ENCODE results near the gene ECT2L.
A peak's percentile ranks its signal among the peaks of the same experiment; 100 is the strongest.
"Not testable (repeated sequence)": the region's sequence is repeated elsewhere in the genome, so short reads cannot be mapped to it uniquely, and the experiment has no call there.

The ECT2L gene

GRCh38 chr6:138896104-138896756 is 100.3 kb downstream of the ECT2L start:
- in situ Hi-C loops (cut with HindIII; ENCODE audit: low pct_ligation_motif_present, low pct_unique_long_range_greater_than_20kb, low sequenced_read_pairs): no loop called here

GRCh38 chr6:138897031-138897430 is 101.1 kb downstream of the ECT2L start:
- DNase-seq: no peak
- in situ Hi-C loops (cut with HindIII; ENCODE audit: low pct_ligation_motif_present, low pct_unique_long_range_greater_than_20kb, low sequenced_read_pairs): no loop called here

More at GRCh38 chr6:138896104-138896756, 100.3 kb downstream of the ECT2L start:
- no peak for DNase-seq

- no peak for DNase-seq
- in situ Hi-C loops (cut with HindIII; ENCODE audit: low pct_ligation_motif_present, low pct_unique_long_range_greater_than_20kb, low sequenced_read_pairs): no loop called here
Measured at GRCh38 chr6:138907167-138907566, 111.3 kb downstream of the ECT2L start.

GRCh38 chr6:138909511-138909910 is 113.6 kb downstream of the ECT2L start:
- in situ Hi-C loops (cut with HindIII; ENCODE audit: low pct_ligation_motif_present, low pct_unique_long_range_greater_than_20kb, low sequenced_read_pairs): no loop called here
- DNase-seq: no peak

- in situ Hi-C loops (cut with HindIII; ENCODE audit: low pct_ligation_motif_present, low pct_unique_long_range_greater_than_20kb, low sequenced_read_pairs): no loop called here
- DNase-seq: no peak
Measured at GRCh38 chr6:138909975-138910374, 114.1 kb downstream of the ECT2L start.

GRCh38 chr6:138912308-138912707 is 116.4 kb downstream of the ECT2L start:
- in situ Hi-C loops (cut with HindIII; ENCODE audit: low pct_ligation_motif_present, low pct_unique_long_range_greater_than_20kb, low sequenced_read_pairs): no loop called here
- DNase-seq: no peak

- no peak for DNase-seq
- in situ Hi-C loops (cut with HindIII; ENCODE audit: low pct_ligation_motif_present, low pct_unique_long_range_greater_than_20kb, low sequenced_read_pairs): no loop called here
Measured at GRCh38 chr6:138914701-138915100, 118.8 kb downstream of the ECT2L start.

GRCh38 chr6:138920906-138921305 is 125.0 kb downstream of the ECT2L start:
- DNase-seq: no peak
- in situ Hi-C loops (cut with HindIII; ENCODE audit: low pct_ligation_motif_present, low pct_unique_long_range_greater_than_20kb, low sequenced_read_pairs): no loop called here

- in situ Hi-C loops (cut with HindIII; ENCODE audit: low pct_ligation_motif_present, low pct_unique_long_range_greater_than_20kb, low sequenced_read_pairs): no loop called here
- DNase-seq: no peak
Measured at GRCh38 chr6:138923561-138923960, 127.7 kb downstream of the ECT2L start.

GRCh38 chr6:138925806-138926205 is 129.9 kb downstream of the ECT2L start:
- no peak for DNase-seq
- in situ Hi-C loops (cut with HindIII; ENCODE audit: low pct_ligation_motif_present, low pct_unique_long_range_greater_than_20kb, low sequenced_read_pairs): no loop called here

- in situ Hi-C loops (cut with HindIII; ENCODE audit: low pct_ligation_motif_present, low pct_unique_long_range_greater_than_20kb, low sequenced_read_pairs): no loop called here
- DNase-seq: no peak
Measured at GRCh38 chr6:138926579-138926978, 130.7 kb downstream of the ECT2L start.

- in situ Hi-C loops (cut with HindIII; ENCODE audit: low pct_ligation_motif_present, low pct_unique_long_range_greater_than_20kb, low sequenced_read_pairs): no loop called here
- no peak for DNase-seq
Measured at GRCh38 chr6:138931660-138932059, 135.8 kb downstream of the ECT2L start.

GRCh38 chr6:138936873-138937272 is 141.0 kb downstream of the ECT2L start:
- DNase-seq; in situ Hi-C loops (cut with HindIII; ENCODE audit: low pct_ligation_motif_present, low pct_unique_long_range_greater_than_20kb, low sequenced_read_pairs): not testable (repeated sequence)

- in situ Hi-C loops (cut with HindIII; ENCODE audit: low pct_ligation_motif_present, low pct_unique_long_range_greater_than_20kb, low sequenced_read_pairs): no loop called here
- DNase-seq: no peak
Measured at GRCh38 chr6:138943089-138943625, 147.3 kb downstream of the ECT2L start.

- in situ Hi-C loops (cut with HindIII; ENCODE audit: low pct_ligation_motif_present, low pct_unique_long_range_greater_than_20kb, low sequenced_read_pairs): no loop called here
- peak; percentile 45 for DNase-seq
Measured at GRCh38 chr6:138944412-138944811, 148.5 kb downstream of the ECT2L start.

- in situ Hi-C loops (cut with HindIII; ENCODE audit: low pct_ligation_motif_present, low pct_unique_long_range_greater_than_20kb, low sequenced_read_pairs): no loop called here
- DNase-seq: peak; percentile 22
Measured at GRCh38 chr6:138945354-138945753, 149.5 kb downstream of the ECT2L start.

GRCh38 chr6:138948004-138948403 is 152.1 kb downstream of the ECT2L start:
- in situ Hi-C loops (cut with HindIII; ENCODE audit: low pct_ligation_motif_present, low pct_unique_long_range_greater_than_20kb, low sequenced_read_pairs): no loop called here
- no peak for DNase-seq

- no peak for DNase-seq
- in situ Hi-C loops (cut with HindIII; ENCODE audit: low pct_ligation_motif_present, low pct_unique_long_range_greater_than_20kb, low sequenced_read_pairs): no loop called here
Measured at GRCh38 chr6:138948546-138949179, 152.8 kb downstream of the ECT2L start.

GRCh38 chr6:138953451-138953850 is 157.6 kb downstream of the ECT2L start:
- DNase-seq: no peak
- in situ Hi-C loops (cut with HindIII; ENCODE audit: low pct_ligation_motif_present, low pct_unique_long_range_greater_than_20kb, low sequenced_read_pairs): no loop called here
